Left cardiac atrium (tissue), 4 donors: ENCODE measurements around the gene MROH2A. TPM values are rescaled to one million over a fixed set of nuclear protein-coding genes. Genes with fewer than 3 reads are reported as not detected.
A peak's percentile ranks its signal among the peaks of the same experiment; 100 is the strongest.
"Not testable (repeated sequence)": the region's sequence is repeated elsewhere in the genome, so short reads cannot be mapped to it uniquely, and the experiment has no call there.

ENCODE experiments used
- ATAC-seq, 2 donors: fragments of 200-7000 bp; cut with Tn5 transposase; one replicate each; pipeline ENCODE4 v1.9.1; 2020; ENCODE audit warnings: mild to moderate bottlenecking in 2 of 2, moderate library complexity in 2 of 2
- DNase-seq: peaks from one replicate; pipeline ENCODE4 v3.0.0-alpha.2; 2020
- intact Hi-C, 2 donors: fragments of 100-400 bp; cut with DNase I; formaldehyde crosslinking; loops; one replicate each; pipeline versions ENCODE4 v1.14.1 to v1.15.1; 2022 to 2023
- total RNA-seq, 2 donors: library from RNA; stranded (reverse); fragmentation: NEBNext Ultra II Directional; extraction: Animal tissue kit (Norgen Biotek cat#: 25700); gene quantifications; one replicate each; pipeline ENCODE4 v1.2.1, GENCODE V29; 2021
- donor health status: DM: no; HTN: yes; CAD: no.
- donor health status: DM: no; HTN: yes; CAD: no; lungs with severe emphysema.
- donor health status: DM: yes; HTN: yes; CAD: no.
- donor health status: Dilated cardiomyopathy.

MROH2A gene
- total RNA-seq, 2 donors from 2014 or later = not detected

GRCh38 chr2:233847248-233847898 lies 69.2 kb downstream of the MROH2A start:
- intact Hi-C loops = no loop called here
- ATAC-seq = no peak
- no peak for DNase-seq

- intact Hi-C loops = no loop called here
- ATAC-seq = no peak
- no peak for DNase-seq
Observed at GRCh38 chr2:233848276-233848675, 70.1 kb downstream of the MROH2A start.

GRCh38 chr2:233849607-233850271 lies 71.6 kb downstream of the MROH2A start:
- DNase-seq (no peak), ATAC-seq (no peak)
- intact Hi-C loops = no loop called here

GRCh38 chr2:233850745-233851144 lies 72.6 kb downstream of the MROH2A start:
- intact Hi-C loops = no loop called here
- no peak for DNase-seq
- no peak for ATAC-seq

- DNase-seq (no peak), ATAC-seq (no peak)
- intact Hi-C loops = no loop called here
Observed at GRCh38 chr2:233851169-233851568, 73.0 kb downstream of the MROH2A start.

GRCh38 chr2:233852056-233852455 lies 73.9 kb downstream of the MROH2A start:
- intact Hi-C loops = no loop called here
- DNase-seq = no peak
- no peak for ATAC-seq

- intact Hi-C loops = no loop called here
- DNase-seq (no peak), ATAC-seq (no peak)
Observed at GRCh38 chr2:233853353-233853752, 75.2 kb downstream of the MROH2A start.

GRCh38 chr2:233853883-233854240 lies 75.7 kb downstream of the MROH2A start:
- ATAC-seq (no peak), DNase-seq (no peak)
- intact Hi-C loops = no loop called here

- peak; percentile 93 for DNase-seq
- intact Hi-C loops = no loop called here
- ATAC-seq = peak; percentile 100
Observed at GRCh38 chr2:233854241-233854981, 76.3 kb downstream of the MROH2A start, which contains the start of gene HJURP. HJURP (minus strand) TSS chr2:233854535; CDS start chr2:233854500, 35 bp downstream.

- no peak for DNase-seq
- ATAC-seq = no peak
- intact Hi-C loops = no loop called here
Observed at GRCh38 chr2:233855345-233855744, 77.2 kb downstream of the MROH2A start.

GRCh38 chr2:233856184-233856583 lies 78.1 kb downstream of the MROH2A start:
- ATAC-seq (no peak), DNase-seq (no peak)
- intact Hi-C loops = no loop called here

GRCh38 chr2:233857511-233858141 lies 79.5 kb downstream of the MROH2A start:
- ATAC-seq (no peak), DNase-seq (no peak)
- intact Hi-C loops = no loop called here

GRCh38 chr2:233858331-233858730 lies 80.2 kb downstream of the MROH2A start:
- ATAC-seq = no peak
- DNase-seq = no peak
- intact Hi-C loops = no loop called here

- DNase-seq (no peak), ATAC-seq (no peak)
- intact Hi-C loops = no loop called here
Observed at GRCh38 chr2:233862261-233862768, 84.2 kb downstream of the MROH2A start.

- ATAC-seq (no peak), DNase-seq (no peak)
- intact Hi-C loops = no loop called here
Observed at GRCh38 chr2:233865838-233866237, 87.7 kb downstream of the MROH2A start.

GRCh38 chr2:233866479-233866878 lies 88.3 kb downstream of the MROH2A start:
- intact Hi-C loops = no loop called here
- no peak for ATAC-seq
- no peak for DNase-seq

- ATAC-seq = peak; percentile 64 to 76
- intact Hi-C loops = no loop called here
- DNase-seq = peak; percentile 40
Observed at GRCh38 chr2:233867993-233868532, 89.9 kb downstream of the MROH2A start, which contains the start of gene MSL3B. MSL3B (minus strand) TSS chr2:233868386.

GRCh38 chr2:233871432-233871831 lies 93.3 kb downstream of the MROH2A start:
- intact Hi-C loops = no loop called here
- DNase-seq (no peak), ATAC-seq (no peak)

GRCh38 chr2:233872125-233872524 lies 94.0 kb downstream of the MROH2A start:
- intact Hi-C loops, ATAC-seq, DNase-seq: not testable (repeated sequence)
